Uterus (tissue), 2 donors: ENCODE results near the gene MT1G.
A peak's percentile ranks its signal among the peaks of the same experiment; 100 is the strongest.

Experiments
- CTCF ChIP-seq, 4 experiments: fragments of 200-600 bp in 2 of 4; fragments of 450-650 bp in 2 of 4; sonication (generic) in 2 of 4; IDR thresholded peaks; one replicate each; pipeline ENCODE4 v1.5.1; 2016 to 2019; ENCODE audit warnings: antibody characterized with exemption in 4 of 4, mild to moderate bottlenecking in 2 of 4, moderate library complexity in 1 of 4
- POLR2A ChIP-seq, 2 donors: fragments of 450-650 bp; IDR thresholded peaks; one replicate each; pipeline ENCODE4 v1.6.1; 2016; ENCODE audit warnings: antibody characterized with exemption in 2 of 2, mild to moderate bottlenecking in 1 of 2, moderate library complexity in 1 of 2

- TF ChIP-seq CTCF (IDR thresholded peaks at IDR 0.05): peak; percentile 34 to 55 (median 50)
- no peak for TF ChIP-seq POLR2A (IDR thresholded peaks at IDR 0.05)
Measured at GRCh38 chr16:56673921-56674320, 6.1 kb upstream of the MT1G start.
